Upper lobe of right lung (tissue), 1 donor: Measurements from ENCODE around the gene CRLF2. TPM values are rescaled to one million over a fixed set of nuclear protein-coding genes. Genes with fewer than 3 reads are reported as not detected.
A peak's percentile ranks its signal among the peaks of the same experiment; 100 is the strongest.
"Not testable (repeated sequence)": the region's sequence is repeated elsewhere in the genome, so short reads cannot be mapped to it uniquely, and the experiment has no call there.

ENCODE experiments used
- ATAC-seq: fragments of 200-7000 bp; cut with Tn5 transposase; one replicate; pipeline ENCODE4 v1.9.1; 2020; ENCODE audit warnings: mild to moderate bottlenecking, moderate library complexity
- DNase-seq: peaks from one replicate; pipeline ENCODE4 v3.0.0-alpha.2; 2020
- H3K27ac ChIP-seq: fragments of 200-600 bp; one replicate; pipeline ENCODE4 v1.8.0; 2022
- H3K27me3 ChIP-seq: fragments of 200-600 bp; one replicate; pipeline ENCODE4 v1.8.0; 2022; ENCODE audit warnings: mild to moderate bottlenecking
- H3K36me3 ChIP-seq: fragments of 200-600 bp; one replicate; pipeline ENCODE4 v1.8.0; 2022
- H3K4me1 ChIP-seq: fragments of 200-600 bp; one replicate; pipeline ENCODE4 v1.8.0; 2022
- H3K4me3 ChIP-seq: fragments of 200-600 bp; one replicate; pipeline ENCODE4 v1.8.0; 2022; ENCODE audit warnings: mild to moderate bottlenecking
- H3K9me3 ChIP-seq: fragments of 200-600 bp; one replicate; pipeline ENCODE4 v1.8.0; 2022
- CTCF ChIP-seq: fragments of 200-600 bp; IDR thresholded peaks from one replicate; pipeline ENCODE4 v1.8.0; 2022; ENCODE audit warnings: antibody characterized with exemption
- intact Hi-C: fragments of 100-400 bp; cut with DNase I; formaldehyde crosslinking; loops from one replicate; pipeline ENCODE4 v1.11.0; 2022
- total RNA-seq: library from RNA; stranded (reverse); fragmentation: NEBNext Ultra II Directional; extraction: Animal tissue kit (Norgen Biotek cat#: 25700); gene quantifications from one replicate; pipeline ENCODE4 v1.2.1, GENCODE V29; 2021
- donor health status: DM: no; HTN: yes; CAD: no; lungs with severe emphysema.

Gene CRLF2
- total RNA-seq, 1 donor from 2014 or later = 1.2 TPM

- TF ChIP-seq CTCF = no peak
- Histone ChIP-seq H3K9me3 (no peaks in the 10 kb centered on the region), H3K4me3 (no peak overlapping the region), H3K27ac (no peak overlapping the region), H3K36me3 (no peaks in the 10 kb centered on the region), H3K27me3 (no peaks in the 10 kb centered on the region), H3K4me1 (no peaks in the 10 kb centered on the region)
- intact Hi-C loops = no loop called here
- DNase-seq = no peak
- no peak for ATAC-seq
These were observed 46.8 kb downstream of the CRLF2 start for GRCh38 chrX:1165535-1166196.

DNA sequence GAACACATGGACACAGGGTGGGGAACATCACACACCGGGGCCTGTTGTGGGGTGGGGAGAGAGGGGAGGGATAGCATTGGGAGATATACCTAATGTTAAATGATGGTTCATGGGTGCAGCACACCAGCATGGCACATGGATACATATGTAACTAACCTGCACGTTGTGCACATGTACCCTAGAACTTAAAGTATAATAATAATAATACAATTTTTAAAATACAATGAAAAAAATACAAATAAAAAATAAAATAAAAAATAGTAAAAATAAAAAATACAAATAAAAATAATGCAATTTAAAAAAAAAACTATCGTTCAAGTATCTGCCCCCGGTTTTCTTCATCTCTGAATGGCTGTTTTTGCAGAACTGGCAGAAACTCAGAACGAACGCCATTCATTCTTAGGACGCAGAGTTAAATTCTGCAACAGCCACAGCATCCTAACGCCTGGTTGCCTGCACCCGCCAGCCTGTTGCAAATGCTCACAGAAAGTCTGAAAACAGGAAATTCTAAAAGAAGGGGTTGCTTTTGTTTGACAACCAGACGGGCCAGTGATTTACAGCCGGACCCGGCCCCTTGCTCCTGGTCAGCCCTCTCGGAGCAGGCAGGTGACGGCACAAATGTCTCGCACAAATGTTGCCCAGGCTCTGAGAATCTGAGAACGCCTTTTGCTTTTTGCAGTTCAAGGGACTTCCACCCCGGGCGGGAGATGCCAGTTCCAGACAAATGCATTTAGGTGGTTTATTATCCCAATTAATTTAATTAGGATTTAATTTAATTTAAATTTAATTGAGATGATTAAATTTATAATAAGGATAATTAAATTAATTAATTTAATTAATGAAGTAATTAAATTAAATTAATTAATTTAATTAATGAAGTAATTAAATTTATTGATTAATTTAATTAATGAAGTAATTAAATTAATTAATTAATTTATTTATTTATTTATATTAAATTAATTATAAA lies 47.8 kb downstream of the CRLF2 start:
- Histone ChIP-seq H3K27me3 (no peaks in the 10 kb centered on the region), H3K4me1 (no peaks in the 10 kb centered on the region), H3K9me3 (no peaks in the 10 kb centered on the region), H3K36me3 (no peaks in the 10 kb centered on the region), H3K4me3 (no peak overlapping the region), H3K27ac (no peak overlapping the region)
- intact Hi-C loops = no loop called here
- no peak for TF ChIP-seq CTCF
- DNase-seq = peak; percentile 39
- no peak for ATAC-seq

GRCh38 chrX:1163231-1163630 lies 49.2 kb downstream of the CRLF2 start:
- intact Hi-C loops = no loop called here
- no peaks in the 10 kb centered on the region for H3K4me1 ChIP-seq
- ATAC-seq (no peak), DNase-seq (no peak)
- no peaks in the 10 kb centered on the region for H3K36me3 ChIP-seq
- no peaks in the 10 kb centered on the region for H3K27me3 ChIP-seq
- H3K9me3 ChIP-seq = no peaks in the 10 kb centered on the region
- H3K4me3 ChIP-seq = no peak overlapping the region
- TF ChIP-seq CTCF = no peak
- H3K27ac ChIP-seq = no peak overlapping the region

GRCh38 chrX:1162119-1162916 lies 50.1 kb downstream of the CRLF2 start:
- Histone ChIP-seq H3K36me3 (no peaks in the 10 kb centered on the region), H3K4me3 (no peak overlapping the region), H3K27ac (no peak overlapping the region), H3K27me3 (no peaks in the 10 kb centered on the region), H3K4me1 (no peaks in the 10 kb centered on the region), H3K9me3 (no peaks in the 10 kb centered on the region)
- intact Hi-C loops = no loop called here
- ATAC-seq = no peak
- TF ChIP-seq CTCF = no peak
- peak; percentile 23 for DNase-seq

DNA sequence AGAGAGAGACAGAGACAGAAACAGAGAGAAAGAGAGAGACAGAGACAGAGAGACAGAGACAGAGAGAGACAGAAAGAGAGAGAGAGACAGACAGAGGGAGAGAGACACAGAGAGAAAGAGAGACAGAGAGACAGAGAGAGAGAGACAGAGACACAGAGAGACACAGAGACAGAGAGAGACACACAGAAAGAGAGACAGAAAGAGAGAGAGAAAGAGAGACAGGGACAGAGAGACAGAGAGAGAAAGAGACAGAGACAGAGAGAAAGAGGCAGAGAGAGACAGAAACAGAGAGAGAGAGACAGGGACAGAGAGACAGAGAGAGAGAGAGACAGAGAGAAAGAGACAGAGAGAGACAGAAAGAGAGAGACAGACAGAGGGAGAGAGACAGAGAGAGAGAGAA lies 52.9 kb downstream of the CRLF2 start:
- no peak for TF ChIP-seq CTCF
- H3K27ac ChIP-seq = no peak overlapping the region
- DNase-seq = no peak
- no peaks in the 10 kb centered on the region for H3K36me3 ChIP-seq
- intact Hi-C loops = no loop called here
- no peaks in the 10 kb centered on the region for H3K4me1 ChIP-seq
- no peaks in the 10 kb centered on the region for H3K27me3 ChIP-seq
- no peaks in the 10 kb centered on the region for H3K9me3 ChIP-seq
- H3K4me3 ChIP-seq = no peak overlapping the region
- ATAC-seq = no peak

DNA sequence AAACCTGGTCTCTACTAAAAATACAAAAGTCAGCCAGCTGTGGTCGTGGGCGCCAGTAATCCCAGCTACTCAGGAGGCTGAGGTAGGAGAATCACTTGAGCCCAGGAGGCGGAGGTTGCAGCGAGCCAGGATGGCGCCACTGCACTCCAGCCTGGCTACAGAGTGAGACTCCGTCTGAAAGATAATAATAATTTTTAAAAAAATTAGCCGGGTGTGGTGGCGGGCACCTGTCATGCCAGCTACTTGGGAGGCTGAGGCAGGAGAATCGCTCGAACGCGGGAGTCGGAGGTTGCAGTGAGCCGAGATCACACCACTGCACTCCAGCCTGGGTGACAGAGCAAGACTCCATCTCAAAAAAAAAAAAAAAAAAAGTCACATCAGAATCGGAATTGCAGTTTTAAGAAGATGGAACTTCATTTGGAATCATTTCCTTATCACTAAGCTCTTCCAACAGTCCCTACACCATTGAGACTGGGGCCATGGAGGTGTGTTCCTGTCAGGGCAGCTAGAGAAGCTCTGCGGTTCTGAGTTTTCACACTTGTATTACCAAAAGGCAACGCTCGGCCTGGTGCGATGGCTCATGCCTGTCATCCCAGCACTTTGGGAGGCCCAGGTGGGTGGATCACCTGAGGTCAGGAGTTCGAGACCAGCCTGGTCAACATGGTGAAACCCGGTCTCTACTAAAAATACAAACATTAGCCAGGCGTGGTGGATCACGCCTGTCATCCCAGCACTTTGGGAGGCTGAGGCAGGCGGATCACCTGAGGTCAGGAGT lies 55.6 kb downstream of the CRLF2 start:
- ATAC-seq, H3K27me3 ChIP-seq, H3K9me3 ChIP-seq, H3K27ac ChIP-seq, intact Hi-C loops, H3K4me1 ChIP-seq, H3K4me3 ChIP-seq, DNase-seq, H3K36me3 ChIP-seq: not testable (repeated sequence)
